ENCODE data around the gene FOXD1.
"Not testable (repeated sequence)": the region's sequence is repeated elsewhere in the genome, so short reads cannot be mapped to it uniquely, and the experiment has no call there.

The FOXD1 gene

DNA sequence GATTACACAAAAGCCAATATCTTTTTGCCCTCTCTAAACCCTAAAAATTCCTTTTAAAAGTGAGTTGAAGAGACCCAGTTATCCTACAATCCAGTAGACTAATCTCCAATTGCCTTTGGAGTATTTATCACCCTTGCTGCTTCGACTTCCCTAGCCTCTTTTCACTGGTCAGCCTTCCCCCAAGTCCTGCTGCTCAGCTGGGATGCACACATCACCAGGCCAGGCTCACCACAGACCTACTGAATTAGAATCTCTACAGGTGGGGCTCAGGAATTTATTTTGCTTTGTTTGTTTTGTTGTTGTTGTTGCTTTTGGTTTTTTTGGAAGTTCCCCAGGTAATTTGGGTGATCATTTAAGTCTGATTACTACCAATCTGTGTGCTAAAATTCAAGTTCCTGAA, 11.6 kb upstream of the FOXD1 start:
- DNase-seq: no peak

DNA sequence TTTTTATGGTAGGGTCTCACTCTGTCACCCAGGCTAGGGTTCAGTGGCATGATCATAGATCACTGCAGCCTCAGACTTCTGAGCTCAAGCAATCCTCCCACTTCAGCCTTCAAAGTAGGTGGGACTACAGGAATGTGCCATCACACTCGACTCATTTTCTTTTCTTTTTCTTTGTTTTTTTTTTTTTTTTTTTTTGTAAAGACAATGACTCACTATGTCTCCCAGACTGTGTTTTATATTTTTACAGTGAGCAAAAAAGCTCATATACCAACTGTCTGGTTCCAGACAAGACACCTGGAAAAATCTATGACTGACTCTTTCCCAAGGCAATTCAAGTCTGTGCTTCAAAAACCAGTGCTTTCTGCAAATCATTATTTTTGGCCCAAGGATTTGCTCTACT, 10.8 kb upstream of the FOXD1 start:
- DNase-seq: no peak

DNA sequence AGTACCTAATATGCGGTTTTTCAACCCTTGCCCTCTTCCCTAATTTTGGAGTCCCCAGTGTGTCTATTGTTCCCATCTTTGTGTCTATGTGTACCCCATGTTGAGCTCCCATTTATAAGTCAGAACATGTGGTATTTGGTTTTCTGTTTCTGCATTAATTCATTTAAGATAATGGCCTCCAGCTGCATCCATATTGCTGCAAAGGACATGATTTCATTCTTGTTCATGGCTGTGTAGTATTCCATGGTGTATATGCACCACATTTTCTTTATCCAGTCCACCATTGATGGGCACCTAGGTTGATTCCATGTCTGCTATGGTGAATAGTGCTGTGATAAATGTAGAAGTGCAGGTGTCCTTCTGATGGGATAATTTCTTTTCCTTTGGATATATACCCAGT, 7.9 kb upstream of the FOXD1 start:
- not testable (repeated sequence) for DNase-seq

DNA sequence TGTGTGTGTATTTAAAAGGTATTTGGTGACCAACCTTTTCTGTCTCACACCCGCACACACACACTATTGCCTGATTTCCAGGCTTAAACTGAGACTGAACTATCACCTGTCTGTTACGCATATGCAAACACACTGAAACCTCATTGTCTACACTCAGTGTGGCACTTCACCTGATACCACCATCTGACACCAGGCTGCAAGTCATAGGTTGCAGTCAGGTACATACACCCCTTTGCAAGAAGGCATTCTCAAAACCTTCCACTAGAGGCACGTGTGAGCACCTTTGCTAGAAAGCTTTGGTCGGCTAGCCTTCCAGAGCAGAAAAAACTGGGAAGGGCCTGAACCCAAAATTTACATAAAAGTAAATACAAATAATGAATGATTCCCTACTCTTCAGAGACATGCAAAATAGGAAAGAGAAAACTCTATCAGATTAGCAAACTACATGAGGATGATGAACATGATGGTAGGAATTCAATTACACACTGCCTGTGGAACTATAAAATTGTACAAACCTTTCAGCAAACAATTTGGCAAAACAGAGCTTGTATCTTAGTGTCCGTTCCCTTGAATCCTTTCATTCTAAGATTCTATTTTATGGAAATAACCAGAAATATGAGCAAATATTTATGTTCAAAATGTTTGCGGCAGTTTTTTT, 5.9 kb upstream of the FOXD1 start:
- DNase-seq: peak; percentile 17 to 46

DNA sequence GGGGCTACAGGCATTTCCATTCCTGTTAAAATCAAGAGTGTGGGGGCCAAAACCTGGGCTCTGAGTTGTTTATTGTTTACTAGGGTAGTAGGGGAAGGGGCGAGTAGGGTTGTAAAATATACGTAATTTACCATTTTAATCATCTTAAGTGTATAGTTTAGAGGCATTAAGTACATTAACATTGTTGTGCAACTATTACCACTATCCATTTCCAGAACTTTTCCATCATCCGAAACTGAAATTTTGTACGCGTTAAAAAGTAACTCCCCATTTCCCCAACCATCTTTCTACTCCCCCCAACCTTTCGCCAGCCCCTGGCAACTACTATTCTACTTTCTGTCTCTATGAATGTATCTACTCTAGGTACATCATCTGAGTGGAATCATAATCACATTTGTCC, 3.6 kb upstream of the FOXD1 start:
- no peak for DNase-seq

DNA sequence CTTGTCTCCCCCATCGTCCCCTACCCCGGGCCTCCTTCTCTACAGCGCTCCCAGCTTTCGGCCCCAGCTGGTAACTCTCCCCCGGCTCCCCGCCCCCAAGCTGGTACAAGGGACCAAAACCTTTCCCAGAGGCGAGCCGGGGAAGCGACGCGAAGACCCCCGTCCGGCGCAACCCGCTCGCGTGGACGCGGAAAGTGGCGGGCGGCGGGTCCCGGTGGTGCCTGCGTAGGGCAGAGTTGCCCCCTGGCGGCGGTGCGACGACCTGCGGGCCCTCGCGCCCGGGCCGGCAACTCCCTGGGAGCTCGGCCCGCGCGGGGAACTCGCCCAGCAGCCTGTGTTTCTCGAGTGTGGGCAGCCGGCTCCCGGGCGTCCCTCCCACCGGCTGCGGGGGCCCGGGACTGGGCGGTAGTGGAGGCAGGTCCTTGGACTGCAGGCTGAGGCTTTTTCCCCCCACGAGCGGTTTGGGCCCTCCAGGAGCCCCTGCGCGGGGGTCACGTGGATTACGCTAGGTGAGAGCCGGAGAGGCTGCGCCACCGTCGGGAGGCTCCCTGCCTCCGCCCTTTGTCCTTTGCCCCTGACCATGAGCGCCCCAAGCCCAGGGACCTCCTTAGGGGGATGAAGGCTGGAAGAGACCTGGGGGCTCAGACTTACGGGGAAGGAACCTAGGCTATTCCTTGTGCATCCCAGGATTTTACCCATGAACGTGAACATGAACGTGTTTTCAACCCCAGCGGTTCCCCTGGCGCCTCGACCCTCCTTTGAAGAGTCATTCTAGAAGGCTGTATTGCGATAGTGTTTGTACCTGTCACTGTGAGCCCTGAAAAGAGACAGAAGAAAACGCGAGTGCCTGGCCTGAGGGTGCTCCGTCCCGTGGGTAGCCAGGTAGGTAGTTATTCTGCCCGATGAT, 2.9 kb upstream of the FOXD1 start:
- DNase-seq: peak; percentile 53 to 69

DNA sequence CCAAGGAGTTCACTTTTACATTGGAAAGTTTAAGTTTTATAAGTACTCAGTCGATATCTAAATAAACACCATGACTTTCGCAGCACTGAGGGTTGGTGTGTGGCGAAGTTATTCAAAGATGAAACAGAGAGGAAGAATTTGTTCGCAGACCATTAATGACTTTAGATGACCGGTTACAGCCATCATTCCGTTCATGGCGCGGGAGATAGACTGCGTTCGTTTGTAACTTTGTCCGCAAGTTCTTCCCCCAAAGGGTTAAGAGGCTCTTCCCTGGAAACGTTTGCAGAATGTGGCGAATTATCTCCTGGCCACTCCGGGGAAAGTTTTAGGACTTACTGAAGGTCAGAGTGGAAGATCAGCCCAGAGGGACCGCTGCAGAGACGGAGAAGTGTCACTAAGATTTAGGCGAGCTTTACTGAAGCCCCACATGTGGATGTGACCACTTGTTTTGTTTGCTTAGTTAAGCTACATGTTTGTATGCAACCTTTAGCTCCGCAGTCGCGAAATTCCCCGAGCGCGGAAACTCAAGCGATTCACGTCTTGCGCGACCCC, 2.2 kb upstream of the FOXD1 start:
- no peak for DNase-seq

DNA sequence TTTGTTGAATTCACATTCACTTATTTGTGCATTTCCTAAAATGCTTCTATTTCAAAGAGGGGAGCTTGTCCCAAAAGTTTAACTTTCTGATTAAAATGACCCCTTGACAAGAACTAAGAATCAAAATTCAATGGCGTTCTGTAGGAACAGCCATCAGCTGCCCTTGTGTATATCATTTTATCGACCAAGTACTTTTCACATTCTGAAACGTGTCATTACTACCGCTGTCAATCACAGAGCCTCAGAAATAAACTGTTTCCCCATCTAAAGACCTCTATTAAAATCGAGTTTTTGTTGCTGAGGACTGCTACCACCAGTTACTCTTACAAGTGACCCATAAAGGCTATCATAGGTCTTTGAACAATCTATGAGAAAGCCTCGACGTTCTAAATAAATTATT, 1.6 kb upstream of the FOXD1 start:
- no peak for DNase-seq

DNA sequence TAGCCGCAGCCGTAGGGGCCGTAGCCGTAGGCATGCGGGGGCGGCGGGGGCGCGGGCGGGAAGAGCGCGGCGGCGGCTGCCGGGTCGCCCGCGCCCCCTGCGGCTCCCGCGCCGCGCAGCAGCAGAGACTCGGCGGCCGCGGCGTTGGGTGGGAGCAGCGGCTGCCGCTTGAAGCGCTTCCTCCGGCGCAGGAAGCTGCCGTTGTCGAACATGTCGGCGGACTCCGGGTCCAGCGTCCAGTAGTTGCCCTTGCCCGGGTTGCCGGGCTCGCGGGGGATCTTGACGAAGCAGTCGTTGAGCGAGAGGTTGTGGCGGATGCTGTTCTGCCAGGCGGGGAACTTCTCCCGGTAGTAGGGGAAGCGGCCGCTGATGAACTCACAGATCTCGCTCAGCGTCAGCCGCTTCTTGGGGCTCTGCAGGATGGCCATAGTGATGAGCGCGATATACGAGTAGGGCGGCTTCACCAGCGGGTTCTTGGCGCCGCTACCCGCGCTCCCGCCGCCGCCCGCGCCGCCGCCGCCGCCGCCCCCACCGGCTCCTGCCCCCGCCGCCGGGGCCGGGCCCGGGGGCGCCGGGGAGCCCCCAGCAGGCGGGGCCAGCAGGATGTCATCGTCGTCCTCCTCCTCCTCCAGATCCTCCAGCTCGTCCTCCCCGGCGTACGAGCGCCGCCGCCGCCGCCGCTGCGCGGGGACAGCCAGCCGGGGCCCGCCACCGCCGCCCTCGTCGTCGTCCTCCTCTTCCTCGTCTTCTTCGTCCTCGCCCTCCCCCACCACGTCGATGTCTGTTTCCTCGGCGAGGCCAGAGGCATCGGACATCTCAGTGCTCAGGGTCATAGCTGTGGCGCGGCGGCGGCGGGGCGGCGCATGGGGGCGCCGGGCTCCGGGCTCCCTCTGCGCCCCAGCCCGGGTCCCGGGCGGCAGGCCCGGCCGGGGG, 781 bp downstream of the FOXD1 start:
- peak; percentile 40 to 55 for DNase-seq

DNA sequence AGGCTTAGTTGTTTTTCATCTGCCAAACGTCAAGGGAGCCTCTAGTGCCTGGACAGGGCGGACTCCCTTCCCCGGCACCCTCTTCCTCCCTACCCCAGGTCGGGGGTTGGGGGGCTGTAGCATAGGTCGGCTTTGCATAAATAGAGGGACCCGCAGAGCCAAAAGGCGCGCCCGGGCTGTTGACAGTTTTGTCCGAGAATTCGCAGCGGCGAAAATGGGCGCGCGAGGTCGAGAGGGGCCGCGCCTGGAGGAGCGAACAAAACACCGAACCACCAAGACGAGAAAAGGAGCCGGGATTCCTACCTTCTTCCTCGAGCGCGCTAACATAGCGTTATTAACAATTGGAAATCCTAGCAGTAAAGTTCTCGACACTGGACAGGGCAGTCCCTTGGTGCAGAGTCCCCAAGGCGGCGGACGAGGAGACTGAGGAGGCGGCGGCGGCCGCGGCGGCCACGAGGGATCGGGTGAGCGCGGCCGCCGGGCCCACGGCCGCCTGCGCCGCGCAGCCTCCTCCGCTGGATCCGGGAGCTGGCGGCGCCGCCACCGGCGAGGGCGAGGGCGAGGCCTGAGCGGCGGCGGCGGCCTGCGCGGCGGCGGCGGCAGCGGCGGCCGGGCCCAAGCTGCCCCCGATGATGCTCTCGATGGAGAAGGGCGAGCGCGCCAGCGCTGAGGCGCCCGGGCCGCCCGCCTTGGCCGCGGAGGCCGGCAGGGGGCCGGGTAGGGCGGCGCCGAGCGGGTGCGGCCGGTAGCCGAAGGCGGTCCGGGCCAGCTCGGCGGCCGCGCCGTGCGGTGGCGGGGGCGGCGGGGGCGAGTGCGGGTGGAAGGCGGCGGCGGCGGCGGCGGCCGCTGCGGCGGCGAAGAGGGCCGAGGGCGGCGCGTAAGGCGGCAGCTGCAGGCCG, 1.7 kb downstream of the FOXD1 start:
- DNase-seq: no peak

DNA sequence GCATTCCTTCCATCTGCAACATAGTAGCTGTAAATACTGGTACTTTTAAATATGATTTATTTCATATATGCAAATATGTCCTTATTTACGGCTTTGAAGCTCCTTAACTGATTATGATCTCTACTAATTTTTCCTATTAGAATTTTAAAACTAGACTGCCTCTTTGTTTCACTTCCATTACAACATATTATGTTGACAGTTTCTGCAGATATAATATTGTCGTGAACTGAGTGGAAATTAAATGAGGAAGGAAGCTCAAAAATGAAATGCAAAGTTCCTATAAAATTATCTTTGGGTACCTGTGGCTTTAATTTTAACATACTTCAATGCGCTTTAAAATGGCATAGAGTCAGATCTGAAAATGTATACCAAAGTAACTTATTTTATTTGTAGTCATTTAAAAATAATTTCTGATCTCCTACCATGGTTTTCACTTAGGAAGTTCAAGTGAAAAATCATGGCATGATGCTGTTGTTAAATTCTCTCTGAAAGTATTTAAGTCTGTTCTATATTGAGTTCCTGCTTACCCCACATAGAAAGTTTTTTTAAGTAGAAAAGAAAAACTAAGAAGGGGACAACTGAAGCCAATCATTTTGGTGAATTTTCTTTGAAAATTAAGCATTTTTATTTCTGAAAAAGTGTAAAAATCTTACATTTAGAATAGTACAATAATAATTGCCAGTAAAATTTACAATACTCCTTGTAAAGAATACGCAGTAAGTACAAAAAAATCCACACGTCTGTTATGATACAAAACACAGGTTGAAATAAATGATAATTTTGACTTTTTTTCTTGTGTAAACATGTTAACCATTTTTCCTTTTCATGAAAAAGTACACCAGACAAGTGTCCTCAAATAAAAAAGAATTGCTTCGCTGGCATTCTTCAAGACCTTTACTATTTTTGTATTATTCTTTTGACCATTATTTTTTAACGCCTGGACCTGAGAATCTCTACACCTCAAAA, 2.6 kb downstream of the FOXD1 start:
- no peak for DNase-seq

DNA sequence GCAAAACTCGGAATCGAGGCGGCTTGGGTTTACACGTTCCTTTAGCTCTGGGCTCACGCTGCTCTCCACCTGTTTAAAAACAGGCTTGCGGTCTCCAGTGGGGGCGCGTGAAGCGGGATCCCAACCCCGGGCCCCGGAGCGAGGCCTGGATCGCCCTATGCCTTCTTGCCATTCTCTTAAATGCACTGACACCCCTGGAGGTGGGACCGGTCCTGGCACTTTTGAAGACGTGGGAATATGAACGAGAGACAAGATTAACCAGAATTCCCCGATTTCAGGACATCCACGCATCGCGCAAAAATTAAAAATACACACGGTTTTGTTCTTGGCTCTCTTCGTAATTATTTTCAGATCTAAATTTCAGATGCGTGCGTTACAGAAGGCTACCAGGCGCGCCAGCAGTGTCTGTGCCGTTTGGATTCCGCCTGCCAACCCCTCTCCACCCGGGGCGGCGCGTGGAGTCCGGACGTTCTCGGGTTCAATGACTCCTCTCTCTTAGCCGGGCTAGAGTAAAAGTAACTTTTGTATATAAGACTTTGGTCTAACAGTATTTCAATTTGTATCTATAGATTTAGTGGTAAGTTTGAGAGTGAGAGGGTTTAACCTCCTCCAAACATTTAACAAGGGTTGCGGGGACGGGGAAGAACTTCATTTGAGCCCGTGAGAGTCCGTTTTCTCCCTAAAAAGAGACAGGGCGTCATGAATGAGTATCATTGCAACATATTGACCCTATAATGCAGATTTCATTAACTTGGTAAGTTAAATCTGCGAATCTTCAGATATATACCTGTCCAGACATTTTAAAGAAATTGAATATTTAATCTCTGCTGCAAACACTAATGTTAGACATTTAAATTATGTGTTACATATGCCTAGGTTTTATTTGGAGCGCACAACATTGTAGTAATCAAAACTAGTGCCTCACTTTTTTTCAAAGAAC, 3.8 kb downstream of the FOXD1 start:
- DNase-seq: no peak

DNA sequence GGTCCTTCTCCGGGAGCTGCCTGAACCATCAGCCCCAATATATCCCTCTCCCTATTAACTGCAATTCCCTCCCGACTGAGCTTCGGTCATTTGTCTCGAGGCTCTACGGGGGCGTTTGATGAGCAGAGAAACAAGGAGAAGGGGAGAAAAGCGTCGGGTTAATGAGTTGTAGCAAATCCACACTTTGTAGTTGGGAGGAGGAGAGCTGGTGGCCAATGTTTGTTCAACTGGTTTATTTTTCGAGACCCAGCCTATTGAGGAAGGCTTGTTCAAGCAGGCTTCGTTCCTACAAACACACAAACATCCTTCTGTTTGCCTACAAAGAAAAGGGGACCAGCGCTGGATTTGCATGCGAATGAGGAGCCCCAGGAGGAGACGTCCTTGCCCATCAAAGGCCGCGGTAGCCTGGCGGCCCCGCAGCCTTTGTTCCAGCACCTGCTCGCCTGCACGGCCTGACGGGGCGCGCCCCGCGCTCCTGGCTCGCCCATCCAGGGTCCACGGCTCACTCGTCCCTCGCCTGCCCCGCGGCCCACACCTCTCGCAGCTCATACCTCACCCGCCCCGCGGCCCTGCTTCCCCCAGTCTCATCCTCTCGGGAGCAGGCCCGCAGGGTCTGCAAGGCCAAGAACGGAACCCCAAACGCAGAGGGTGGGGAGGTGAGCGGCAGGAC, 4.6 kb downstream of the FOXD1 start:
- no peak for DNase-seq

DNA sequence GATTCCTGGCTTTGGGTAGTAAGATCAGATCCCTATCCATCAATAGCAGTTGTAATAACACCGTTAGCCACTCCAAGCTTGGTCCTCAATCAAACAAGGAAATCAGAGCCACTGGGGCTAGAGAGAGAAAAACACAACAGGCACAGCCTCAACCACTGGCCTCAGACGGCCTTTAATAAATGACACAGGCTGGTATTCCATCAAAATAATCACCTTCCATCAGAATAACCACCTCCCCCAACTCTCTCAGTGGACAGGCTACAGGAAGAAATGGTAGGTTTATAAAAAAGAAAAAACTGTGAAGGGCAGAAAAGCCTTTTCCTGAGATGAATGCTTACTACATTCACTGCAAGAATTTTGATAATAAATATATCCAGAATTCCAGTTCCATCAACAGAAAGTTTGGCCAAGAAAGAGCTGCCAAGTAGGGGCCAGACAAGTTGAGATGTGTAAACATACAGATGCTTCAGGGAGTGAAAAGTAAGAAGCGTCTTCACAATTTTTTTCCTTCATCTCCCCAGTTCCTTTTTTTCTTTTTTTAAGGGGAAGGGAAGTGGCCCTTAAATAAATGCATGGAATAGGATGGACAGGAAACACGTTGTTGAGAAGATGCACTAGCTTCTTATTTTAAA, 5.5 kb downstream of the FOXD1 start:
- DNase-seq: no peak

DNA sequence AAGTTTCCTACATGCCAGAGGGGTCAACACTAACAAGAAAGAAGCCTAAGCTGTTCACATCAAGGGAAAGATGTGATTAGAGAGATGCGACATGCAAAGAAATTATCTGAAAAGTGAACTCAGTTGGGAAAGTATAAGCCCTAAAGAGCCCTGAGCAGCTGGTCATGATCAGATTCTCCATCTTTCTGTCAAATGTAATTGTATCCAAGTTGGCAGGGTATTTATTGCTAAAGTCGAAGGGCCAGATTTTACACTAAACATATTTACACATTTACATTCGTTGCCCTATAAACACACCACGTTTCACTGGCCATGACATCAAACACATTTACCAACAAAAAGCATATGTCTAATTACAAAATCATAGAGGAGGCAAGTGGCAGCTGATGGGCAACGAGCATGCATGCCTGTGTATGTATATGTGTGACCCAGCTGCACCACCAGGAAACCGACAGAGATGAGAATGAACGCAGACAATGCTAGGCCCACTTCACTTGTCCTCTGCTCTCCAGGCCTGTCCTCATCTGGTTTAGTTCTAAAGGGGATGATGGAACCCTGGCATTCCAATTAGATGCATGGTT, 6.3 kb downstream of the FOXD1 start:
- DNase-seq: no peak

DNA sequence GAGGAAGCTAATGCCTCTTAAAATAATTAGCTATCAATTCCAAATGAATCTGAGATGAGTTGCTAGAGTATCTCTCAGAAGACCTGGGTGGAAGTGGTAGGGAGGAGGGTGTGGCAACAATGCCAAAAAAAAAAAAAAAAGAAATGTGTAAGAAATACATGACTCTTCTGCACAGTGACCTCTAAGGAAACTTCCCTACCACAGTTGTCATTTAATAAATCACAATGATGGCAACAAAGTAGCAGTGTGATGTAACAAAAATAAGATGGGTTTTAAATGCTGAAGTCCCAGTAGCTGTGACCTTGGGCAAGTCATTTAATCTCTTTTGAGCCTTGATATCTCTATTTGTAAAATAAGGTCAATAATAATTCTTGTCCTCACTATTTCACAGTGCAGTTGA, 7.2 kb downstream of the FOXD1 start:
- DNase-seq: no peak

DNA sequence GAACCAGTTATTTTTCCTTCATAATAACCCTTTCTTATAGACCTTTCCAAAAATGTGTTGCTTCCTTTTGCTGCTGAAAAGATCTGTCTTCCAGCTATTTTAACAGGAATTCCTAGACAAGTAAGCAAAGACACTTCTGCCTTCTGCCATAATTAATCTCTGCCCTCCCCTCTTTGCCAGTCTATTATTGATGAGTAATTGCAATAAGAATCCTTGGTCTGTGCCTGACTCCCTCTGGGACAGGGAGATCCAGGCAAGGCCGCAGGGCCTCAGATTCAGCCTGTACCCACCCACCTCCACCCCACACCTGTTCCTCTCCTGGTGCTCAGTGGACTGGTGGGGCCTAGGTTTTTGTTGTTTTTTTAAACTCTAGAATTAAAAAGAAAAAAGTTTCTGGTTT, 8.3 kb downstream of the FOXD1 start:
- no peak for DNase-seq

Measured in CD4-positive, alpha-beta T cell treated with Interleukin-1 beta for 1 hour (primary cell).